Astrocyte of the spinal cord (primary cell): ENCODE measurements around the gene H1-8.

Source experiments
- DNase-seq: peaks from one replicate; pipeline ENCODE4 v3.0.0; 2011; ENCODE audit warnings: low read depth, low spot score
- H3K4me3 ChIP-seq: 2 replicates; pipeline ENCODE4 v1.5.1; 2011; ENCODE audit warnings: low read depth, mild to moderate bottlenecking, low read length, moderate library complexity
- CTCF ChIP-seq: IDR thresholded peaks from 2 replicates; pipeline ENCODE4 v1.5.1; 2012; ENCODE audit warnings: low read depth, mild to moderate bottlenecking, low read length, inconsistent platforms
- in situ Hi-C: cut with HindIII; loops from 2 replicates; pipeline ENCODE4 v1.10.0; 2017; ENCODE audit warnings: low sequenced_read_pairs

The H1-8 gene

DNA sequence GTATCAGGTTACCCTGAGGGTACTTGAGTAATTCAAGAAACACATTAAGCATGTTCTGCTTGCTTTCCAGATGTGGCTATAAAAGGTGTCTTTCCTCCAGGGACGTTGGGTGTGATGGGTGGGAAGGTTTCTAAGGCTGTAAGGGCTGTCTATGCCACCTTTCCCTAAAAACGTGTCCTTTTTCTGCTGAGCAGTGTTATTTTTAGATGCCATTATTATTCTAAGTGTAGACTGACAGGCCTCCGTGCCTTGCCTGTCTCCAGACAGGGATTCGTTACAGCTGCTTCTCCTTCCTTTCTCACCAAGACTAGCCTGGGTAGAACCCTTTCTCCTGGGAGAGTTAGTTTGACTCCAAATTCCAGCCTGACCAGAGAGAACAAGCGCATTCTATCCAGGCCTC lies 41.3 kb upstream of the H1-8 start:
- no peak for DNase-seq
- H3K4me3 ChIP-seq: no peak overlapping the region
- in situ Hi-C loops: no loop called here
- no peak for TF ChIP-seq CTCF

DNA sequence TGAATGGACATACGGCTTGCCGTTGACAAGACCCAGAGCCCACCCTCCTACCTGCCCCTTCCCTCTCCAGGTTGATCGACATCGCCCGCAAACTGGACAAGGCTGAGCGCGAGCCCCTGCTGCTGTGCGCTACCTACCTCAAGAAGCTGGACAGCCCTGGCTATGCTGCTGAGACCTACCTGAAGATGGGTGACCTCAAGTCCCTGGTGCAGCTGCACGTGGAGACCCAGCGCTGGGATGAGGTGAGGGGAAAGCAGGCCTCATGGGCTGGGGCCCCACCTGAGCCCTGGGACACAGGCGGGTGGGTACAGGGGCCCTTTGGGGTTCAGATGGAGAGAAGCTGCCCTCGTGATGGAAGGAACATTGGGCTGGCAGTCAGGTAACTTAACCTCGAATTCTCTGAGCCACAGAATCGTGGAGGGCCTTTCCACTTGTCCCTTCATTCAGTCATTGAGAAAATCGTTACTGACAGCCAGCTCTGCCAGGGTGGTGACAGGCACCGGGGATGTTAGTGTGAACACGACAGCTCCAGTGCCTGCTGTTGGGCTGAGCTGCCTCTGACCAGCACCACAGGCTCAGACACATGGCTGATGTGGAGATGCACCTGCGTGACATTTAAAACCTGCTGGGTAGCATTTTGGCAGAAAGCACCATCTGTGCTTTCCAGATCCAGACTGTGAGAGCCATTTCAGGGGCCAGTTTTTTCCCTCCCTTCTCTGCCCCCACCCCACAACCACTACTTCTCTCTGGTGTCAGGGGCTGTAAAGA lies 40.1 kb upstream of the H1-8 start:
- DNase-seq: no peak
- in situ Hi-C loops: no loop called here
- TF ChIP-seq CTCF: no peak
- no peak overlapping the region for H3K4me3 ChIP-seq

DNA sequence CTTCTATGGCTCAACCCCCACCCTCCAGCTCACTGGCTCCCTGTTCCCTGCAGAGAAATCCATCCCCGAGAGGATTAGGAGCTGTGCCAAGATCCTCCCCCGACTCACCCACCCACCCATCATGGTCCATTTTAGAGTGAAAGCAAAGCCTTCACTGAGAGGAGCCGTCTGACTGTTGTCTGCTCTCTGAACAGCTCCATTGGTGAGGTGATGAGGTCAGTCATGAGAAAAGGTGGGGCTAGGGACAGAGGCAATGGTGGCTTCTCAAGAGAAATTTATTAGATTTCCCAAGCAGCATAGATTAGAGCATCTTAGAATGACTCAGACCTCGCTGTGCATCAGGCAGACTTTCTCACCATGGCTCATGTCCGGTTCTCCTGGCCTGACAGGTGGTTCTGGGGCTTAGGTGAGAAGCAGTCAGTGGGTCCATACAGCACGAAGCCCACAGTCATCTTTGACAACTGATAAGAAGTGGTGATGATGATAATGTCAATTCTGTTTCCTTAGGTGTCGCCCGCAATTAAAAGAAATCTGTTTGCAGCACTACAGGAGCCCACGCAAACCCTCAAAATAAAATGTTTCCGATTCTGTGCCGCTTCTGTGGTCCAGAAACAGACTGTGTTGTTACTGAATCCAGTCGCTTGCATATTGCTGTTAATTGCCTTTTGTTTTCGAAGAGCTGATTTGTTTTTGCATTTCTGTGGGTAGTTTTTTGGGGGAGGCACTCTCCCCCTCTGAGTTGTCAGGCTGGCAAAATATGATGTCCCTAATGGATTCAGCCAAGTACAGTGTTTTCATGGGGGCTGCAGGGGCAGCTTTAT lies 39.3 kb upstream of the H1-8 start:
- in situ Hi-C loops: no loop called here
- DNase-seq: no peak
- TF ChIP-seq CTCF: no peak
- H3K4me3 ChIP-seq: no peak overlapping the region

- H3K4me3 ChIP-seq: no peak overlapping the region
- no peak for DNase-seq
- in situ Hi-C loops: no loop called here
- TF ChIP-seq CTCF: no peak
Measured at GRCh38 chr3:129504471-129505100, 38.4 kb upstream of the H1-8 start.

DNA sequence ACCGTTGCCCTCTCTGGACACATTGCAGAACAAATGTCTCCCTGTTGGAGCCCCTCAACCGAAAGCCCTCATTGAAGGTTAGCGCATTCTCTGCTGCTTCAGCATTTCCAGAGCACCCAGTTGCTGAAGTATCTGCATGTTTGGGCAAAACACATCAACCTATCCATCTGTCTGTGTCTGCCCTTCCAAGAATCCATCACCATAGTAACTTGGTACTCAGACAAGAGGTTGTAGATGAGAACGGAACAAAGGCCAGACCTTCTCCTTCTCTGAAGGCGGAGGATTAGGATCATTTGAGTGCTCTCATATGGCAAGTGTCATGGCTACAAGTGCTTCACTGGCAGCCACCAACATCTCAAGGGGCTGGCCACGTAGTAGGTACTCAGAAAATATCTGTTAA lies 37.6 kb upstream of the H1-8 start:
- in situ Hi-C loops: no loop called here

More for the DNA sequence above, 37.6 kb upstream of the H1-8 start:
- TF ChIP-seq CTCF: no peak
- no peak overlapping the region for H3K4me3 ChIP-seq
- no peak for DNase-seq
